Trophoblast cell (in vitro differentiated cells and primary cell): Measurements from ENCODE around the gene CAMTA2.

Source experiments
- DNase-seq, 2 donors: peaks; one replicate each; pipeline ENCODE4 v3.0.0-alpha.2; 2016
- H2AFZ ChIP-seq: 2 replicates; pipeline ENCODE4 v1.6.1; 2013; ENCODE audit warnings: low read length, moderate library complexity, mild to moderate bottlenecking; ENCODE audit not compliant: insufficient read depth, poor library complexity
- H2AK5ac ChIP-seq: 2 replicates; pipeline ENCODE4 v1.6.1; 2013; ENCODE audit warnings: mild to moderate bottlenecking, low read length
- H2BK120ac ChIP-seq: 2 replicates; pipeline ENCODE4 v1.6.1; 2013; ENCODE audit warnings: low read length, mild to moderate bottlenecking, moderate library complexity; ENCODE audit not compliant: insufficient read depth, poor library complexity
- H2BK12ac ChIP-seq: 2 replicates; pipeline ENCODE4 v1.6.1; 2013; ENCODE audit warnings: mild to moderate bottlenecking, low read length, moderate library complexity
- H2BK5ac ChIP-seq: 2 replicates; pipeline ENCODE4 v1.6.1; 2013; ENCODE audit warnings: low read length, low read depth, moderate library complexity, mild to moderate bottlenecking; ENCODE audit not compliant: poor library complexity
- H3K14ac ChIP-seq: 2 replicates; pipeline ENCODE4 v1.6.1; 2013; ENCODE audit warnings: mild to moderate bottlenecking, low read length
- H3K18ac ChIP-seq: 2 replicates; pipeline ENCODE4 v1.6.1; 2013; ENCODE audit warnings: mild to moderate bottlenecking, low read length
- H3K23ac ChIP-seq: 2 replicates; pipeline ENCODE4 v1.6.1; 2013; ENCODE audit warnings: low read length
- H3K27ac ChIP-seq: 2 replicates; pipeline ENCODE4 v1.5.1; 2013; ENCODE audit warnings: low read depth, mild to moderate bottlenecking, inconsistent platforms, low read length, moderate library complexity
- H3K27me3 ChIP-seq: 2 replicates; pipeline ENCODE4 v1.6.1; 2013; ENCODE audit warnings: inconsistent platforms, mild to moderate bottlenecking, low read length, moderate library complexity; ENCODE audit not compliant: insufficient read depth
- H3K36me3 ChIP-seq, 2 experiments: 1 replicate in 1 of 2; 2 replicates in 1 of 2; pipeline ENCODE4 v1.6.1; 2013; ENCODE audit warnings: low read length in 2 of 2, mild to moderate bottlenecking in 2 of 2, moderate library complexity in 1 of 2; ENCODE audit not compliant: insufficient read depth in 2 of 2, control insufficient read depth in 1 of 2
- H3K4ac ChIP-seq: 2 replicates; pipeline ENCODE4 v1.6.1; 2013; ENCODE audit warnings: low read depth, mild to moderate bottlenecking, low read length, moderate library complexity
- H3K4me1 ChIP-seq, 2 experiments: 1 replicate in 1 of 2; 2 replicates in 1 of 2; pipeline ENCODE4 v1.6.1; 2013; ENCODE audit warnings: low read length in 2 of 2, mild to moderate bottlenecking in 2 of 2, moderate library complexity in 1 of 2; ENCODE audit not compliant: insufficient read depth in 2 of 2, control insufficient read depth in 1 of 2
- H3K4me2 ChIP-seq: 2 replicates; pipeline ENCODE4 v1.6.1; 2013; ENCODE audit warnings: inconsistent platforms, mild to moderate bottlenecking, low read length, moderate library complexity
- H3K4me3 ChIP-seq: 2 replicates; pipeline ENCODE4 v1.5.1; 2013; ENCODE audit warnings: mild to moderate bottlenecking, low read depth, low read length, inconsistent platforms
- H3K79me1 ChIP-seq: one replicate; pipeline ENCODE4 v1.6.1; 2013; ENCODE audit warnings: low read length
- H3K79me2 ChIP-seq: 2 replicates; pipeline ENCODE4 v1.6.1; 2013; ENCODE audit warnings: low read length, mild to moderate bottlenecking; ENCODE audit not compliant: control insufficient read depth, insufficient read depth, poor library complexity
- H3K9ac ChIP-seq: 2 replicates; pipeline ENCODE4 v1.6.1; 2013; ENCODE audit warnings: mild to moderate bottlenecking, low read length
- H3K9me3 ChIP-seq: 2 replicates; pipeline ENCODE4 v1.6.1; 2013; ENCODE audit warnings: low read depth, mild to moderate bottlenecking, control low read depth, inconsistent platforms, low read length; ENCODE audit not compliant: insufficient read depth
- H4K12ac ChIP-seq: 2 replicates; pipeline ENCODE4 v1.6.1; 2013; ENCODE audit warnings: low read depth, mild to moderate bottlenecking, low read length, moderate library complexity
- H4K8ac ChIP-seq: 2 replicates; pipeline ENCODE4 v1.6.1; 2013; ENCODE audit warnings: low read depth, mild to moderate bottlenecking, low read length, moderate library complexity
- H4K91ac ChIP-seq: one replicate; pipeline ENCODE4 v1.6.1; 2013; ENCODE audit warnings: low read depth, mild to moderate bottlenecking, low read length, moderate library complexity
- WGBS: extraction: QIAGEN DNeasy Blood & Tissue Kit; methylation state at CpG from one replicate; pipeline ENCODE4 v1.1.7; 2013; ENCODE audit warnings: missing lambda C conversion rate; ENCODE audit not compliant: insufficient read length, insufficient coverage; ENCODE audit errors: extremely low coverage; 5-methylcytosine and 5-hydroxymethylcytosine counted together

CAMTA2 gene

GRCh38 chr17:5000237-5000639, 12.8 kb upstream of the CAMTA2 start:
- Histone ChIP-seq H3K9ac (no peak overlapping the region), H3K36me3 (peaks cover 45 to 48% of the 10 kb centered on the region in 2 experiments), H3K27me3 (no peaks in the 10 kb centered on the region), H3K9me3 (peaks cover 1% of the 10 kb centered on the region), H3K79me1 (peaks cover 14% of the 10 kb centered on the region), H2BK5ac (no peak overlapping the region), H3K4me2 (no peak overlapping the region), H3K4me3 (no peak overlapping the region), H4K12ac (no peak overlapping the region), H3K14ac (no peak overlapping the region), H2BK120ac (no peak overlapping the region), H2AFZ (no peak overlapping the region), H3K4me1 (peaks cover 14 to 16% of the 10 kb centered on the region in 2 experiments), H2AK5ac (no peak overlapping the region), H2BK12ac (no peak overlapping the region), H4K8ac (no peak overlapping the region), H3K4ac (no peak overlapping the region), H3K18ac (peak overlapping the region; percentile 14), H4K91ac (no peak overlapping the region), H3K27ac (no peak overlapping the region), H3K23ac (no peak overlapping the region), H3K79me2 (peaks cover 16% of the 10 kb centered on the region)
- no peak for DNase-seq
- WGBS, result no CpG with 5 or more reads among the region's 11 CpGs

GRCh38 chr17:4999430-5000093, 12.1 kb upstream of the CAMTA2 start:
- no peak overlapping the region for H2AFZ ChIP-seq
- peaks cover 1% of the 10 kb centered on the region for H3K9me3 ChIP-seq
- H3K14ac ChIP-seq, result no peak overlapping the region
- no CpG with 5 or more reads among the region's 12 CpGs for WGBS
- H3K27ac ChIP-seq, result no peak overlapping the region
- H3K36me3 ChIP-seq, result peaks cover 40 to 41% of the 10 kb centered on the region in 2 experiments
- H3K27me3 ChIP-seq, result no peaks in the 10 kb centered on the region
- no peak overlapping the region for H4K91ac ChIP-seq
- peaks cover 14 to 16% of the 10 kb centered on the region in 2 experiments for H3K4me1 ChIP-seq
- H2AK5ac ChIP-seq, result no peak overlapping the region
- H3K4me3 ChIP-seq, result no peak overlapping the region
- H2BK120ac ChIP-seq, result no peak overlapping the region
- H2BK12ac ChIP-seq, result no peak overlapping the region
- no peak overlapping the region for H3K9ac ChIP-seq
- DNase-seq, result no peak
- no peak overlapping the region for H4K12ac ChIP-seq
- no peak overlapping the region for H2BK5ac ChIP-seq
- H3K79me1 ChIP-seq, result peaks cover 14% of the 10 kb centered on the region
- no peak overlapping the region for H4K8ac ChIP-seq
- peaks cover 16% of the 10 kb centered on the region for H3K79me2 ChIP-seq
- H3K4me2 ChIP-seq, result peak overlapping the region; percentile 94
- H3K23ac ChIP-seq, result no peak overlapping the region
- H3K18ac ChIP-seq, result no peak overlapping the region
- H3K4ac ChIP-seq, result no peak overlapping the region

- Histone ChIP-seq H3K79me2 (peaks cover 16% of the 10 kb centered on the region), H3K9me3 (peaks cover 1% of the 10 kb centered on the region), H3K9ac (peak overlapping the region; percentile 61), H3K27me3 (no peaks in the 10 kb centered on the region), H2BK120ac (peak overlapping the region; percentile 14), H4K12ac (no peak overlapping the region), H3K23ac (no peak overlapping the region), H3K18ac (peak overlapping the region; percentile 58), H3K4ac (peak overlapping the region; percentile 59), H2AK5ac (peak overlapping the region; percentile 78), H3K27ac (no peak overlapping the region), H4K8ac (peak overlapping the region; percentile 43), H3K36me3 (peaks cover 33 to 34% of the 10 kb centered on the region in 2 experiments), H3K79me1 (peaks cover 14% of the 10 kb centered on the region), H3K4me1 (peaks cover 14 to 16% of the 10 kb centered on the region in 2 experiments), H2AFZ (peak overlapping the region; percentile 17), H2BK5ac (no peak overlapping the region), H3K14ac (peak overlapping the region; percentile 47), H3K4me2 (peak overlapping the region; percentile 94), H3K4me3 (peak overlapping the region; percentile 86), H4K91ac (peak overlapping the region; percentile 33), H2BK12ac (no peak overlapping the region)
- no CpG with 5 or more reads among the region's 14 CpGs for WGBS
- DNase-seq, result no peak
Observed at GRCh38 chr17:4998732-4999429, 11.4 kb upstream of the CAMTA2 start.

GRCh38 chr17:4998027-4998731, 10.7 kb upstream of the CAMTA2 start:
- Histone ChIP-seq H3K4me1 (peaks cover 14 to 16% of the 10 kb centered on the region in 2 experiments), H2BK12ac (no peak overlapping the region), H3K4me2 (peak overlapping the region; percentile 94), H4K91ac (peak overlapping the region; percentile 61), H3K79me1 (peaks cover 14% of the 10 kb centered on the region), H3K79me2 (peaks cover 16% of the 10 kb centered on the region), H3K9ac (peak overlapping the region; percentile 61), H3K23ac (no peak overlapping the region), H3K4me3 (peak overlapping the region; percentile 86), H3K9me3 (peaks cover 1% of the 10 kb centered on the region), H2BK120ac (peak overlapping the region; percentile 6), H2BK5ac (peak overlapping the region; percentile 83), H4K12ac (peak overlapping the region; percentile 5), H3K27me3 (no peaks in the 10 kb centered on the region), H4K8ac (peak overlapping the region; percentile 43), H3K18ac (peak overlapping the region; percentile 44), H3K27ac (peak overlapping the region; percentile 81), H2AFZ (peak overlapping the region; percentile 67), H3K36me3 (peaks cover 26 to 27% of the 10 kb centered on the region in 2 experiments), H3K14ac (peak overlapping the region; percentile 47), H3K4ac (peak overlapping the region; percentile 66), H2AK5ac (peak overlapping the region; percentile 6)
- DNase-seq, result peak in 1 of 2 donors; percentile 3
- no CpG with 5 or more reads among the region's 55 CpGs for WGBS
